ENCODE data around the gene RMRP.

DNA sequence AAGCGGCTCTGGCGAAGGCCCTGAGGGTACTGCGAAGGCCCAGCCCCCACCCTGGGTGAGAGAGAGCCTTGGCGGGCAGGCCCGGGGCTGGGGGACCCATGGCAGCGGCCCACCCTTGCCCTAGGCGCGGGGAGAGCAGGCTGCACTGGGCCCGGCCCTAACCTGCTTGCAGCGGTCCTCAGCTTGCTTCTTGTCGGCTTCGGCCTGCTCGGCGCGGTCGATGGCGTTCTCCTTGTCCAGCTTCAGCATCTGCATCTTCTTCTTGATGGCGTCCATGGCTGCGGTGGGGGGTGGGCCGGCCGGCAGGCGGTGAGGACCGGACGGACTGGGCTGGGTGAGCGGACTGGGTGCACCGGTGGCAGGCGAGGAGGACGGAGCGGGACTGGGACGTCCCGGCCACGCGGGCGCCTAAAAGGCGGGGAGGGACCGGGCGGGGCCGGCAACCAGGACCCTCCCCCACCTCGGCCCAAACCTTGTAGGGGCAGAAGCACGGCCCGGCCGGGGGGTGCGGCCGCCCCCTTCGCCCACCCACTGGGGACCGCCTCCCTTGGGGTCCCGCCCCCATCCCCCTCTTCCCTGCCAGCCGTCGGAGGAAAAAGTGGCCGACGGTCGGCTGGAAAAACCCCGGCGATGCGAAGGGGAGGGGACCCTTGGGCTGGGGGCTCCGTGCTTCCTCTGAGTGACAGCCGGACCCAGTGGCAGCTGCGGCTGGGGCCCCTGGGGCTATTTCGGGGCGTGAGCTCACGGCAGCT, 31.9 kb upstream of the RMRP start, which contains the start of gene TPM2:
- TF ChIP-seq TAF1 (IDR thresholded peaks at IDR 0.05; ENCODE audit: borderline replicate concordance, insufficient read depth, low read length): no peak
- no peak for TF ChIP-seq POLR2AphosphoS5 (IDR thresholded peaks at IDR 0.05; ENCODE audit: low read depth, low read length)
- TF ChIP-seq SIN3A (IDR thresholded peaks at IDR 0.05; ENCODE audit: borderline replicate concordance, insufficient read depth, low read length): no peak

Measured in PFSK-1 (cell line).